HG03280 (cell line): Measurements from ENCODE around the gene AGR2.
"Not testable (repeated sequence)": the region's sequence is repeated elsewhere in the genome, so short reads cannot be mapped to it uniquely, and the experiment has no call there.

Experiments
- ATAC-seq: cut with Tn5 transposase; IDR thresholded peaks from one replicate; pipeline ENCODE4 v1.9.1; 2021; ENCODE audit warnings: mild to moderate bottlenecking, moderate library complexity; ENCODE audit not compliant: unreplicated experiment

Gene AGR2

DNA sequence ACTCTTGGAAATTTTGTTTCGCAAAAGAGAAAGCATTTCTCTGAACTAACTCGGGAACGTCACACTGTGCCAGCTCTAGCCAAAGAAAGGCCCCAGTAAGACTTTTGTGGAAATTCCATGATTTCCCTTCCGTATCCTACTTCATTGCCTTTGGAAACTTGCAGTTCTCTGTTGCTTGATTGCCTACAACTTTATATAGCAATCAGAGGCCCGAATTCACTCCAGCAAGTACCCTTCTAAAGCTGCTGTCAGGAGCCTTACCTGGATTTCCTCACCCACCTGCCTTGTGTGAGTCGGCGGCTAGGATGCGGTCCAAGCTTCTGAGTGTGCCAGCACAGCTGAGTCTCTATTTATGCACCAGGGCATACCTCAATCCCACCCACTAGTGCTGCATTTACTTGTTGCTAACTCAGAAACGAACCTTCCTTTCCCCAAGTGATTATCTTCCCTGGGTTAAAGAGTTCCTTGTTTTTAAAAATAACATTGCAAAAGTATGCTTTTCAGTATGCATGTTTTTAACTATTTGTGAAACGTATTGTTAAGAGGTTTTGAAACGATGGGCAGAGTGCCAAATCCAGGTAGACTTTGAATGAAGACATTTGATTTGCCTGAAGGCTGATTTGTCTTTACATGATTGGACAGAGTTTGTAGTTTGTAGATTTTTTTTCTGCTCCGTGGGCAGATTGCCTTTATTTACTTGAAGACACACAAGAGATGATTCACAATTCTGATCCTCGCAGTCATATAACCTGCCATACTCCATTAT lies at the start of gene AGR2:
AGR2 (minus strand) TSS at position 326 of the 766 bp plus-strand sequence. CDS start 3,203 bp downstream, outside the sequence.
- ATAC-seq = no peak

DNA sequence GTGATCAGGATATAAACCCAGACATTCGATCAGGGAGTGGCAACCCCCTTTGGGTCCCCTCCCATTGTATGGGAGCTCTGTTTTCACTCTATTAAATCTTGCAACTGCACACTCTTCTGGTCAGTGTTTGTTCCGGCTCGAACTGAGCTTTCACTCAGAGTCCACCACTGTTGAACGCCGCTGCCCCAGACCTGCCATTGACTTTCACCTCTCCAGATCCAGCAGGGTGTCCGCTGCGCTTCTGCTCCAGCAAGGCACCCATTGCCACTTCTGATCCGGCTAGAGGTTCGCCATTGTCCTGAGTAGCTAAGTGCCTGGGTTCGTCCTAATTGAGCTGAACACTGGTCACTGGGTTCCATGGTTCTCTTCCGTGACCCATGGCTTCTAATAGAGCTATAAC lies 48.4 kb upstream of the AGR2 start:
- not testable (repeated sequence) for ATAC-seq

DNA sequence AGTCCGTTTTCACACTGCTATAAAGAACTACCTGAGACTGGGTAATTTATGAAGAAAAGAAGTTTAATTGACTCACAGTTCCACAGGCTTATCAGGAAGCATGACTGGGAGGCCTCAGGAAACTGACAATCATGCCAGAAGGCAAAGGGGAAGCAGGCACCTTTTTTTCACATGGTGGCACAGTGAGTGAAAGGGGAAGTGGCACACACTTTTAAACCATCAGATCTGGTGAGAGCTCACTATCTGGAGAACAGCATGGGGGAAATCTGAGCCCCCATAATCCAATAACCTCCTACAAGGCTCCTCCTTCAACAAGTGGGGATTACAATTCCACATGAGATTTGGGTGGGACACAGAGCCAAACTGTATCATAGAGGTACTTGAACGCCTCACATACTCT lies 47.0 kb upstream of the AGR2 start:
- no peak for ATAC-seq

DNA sequence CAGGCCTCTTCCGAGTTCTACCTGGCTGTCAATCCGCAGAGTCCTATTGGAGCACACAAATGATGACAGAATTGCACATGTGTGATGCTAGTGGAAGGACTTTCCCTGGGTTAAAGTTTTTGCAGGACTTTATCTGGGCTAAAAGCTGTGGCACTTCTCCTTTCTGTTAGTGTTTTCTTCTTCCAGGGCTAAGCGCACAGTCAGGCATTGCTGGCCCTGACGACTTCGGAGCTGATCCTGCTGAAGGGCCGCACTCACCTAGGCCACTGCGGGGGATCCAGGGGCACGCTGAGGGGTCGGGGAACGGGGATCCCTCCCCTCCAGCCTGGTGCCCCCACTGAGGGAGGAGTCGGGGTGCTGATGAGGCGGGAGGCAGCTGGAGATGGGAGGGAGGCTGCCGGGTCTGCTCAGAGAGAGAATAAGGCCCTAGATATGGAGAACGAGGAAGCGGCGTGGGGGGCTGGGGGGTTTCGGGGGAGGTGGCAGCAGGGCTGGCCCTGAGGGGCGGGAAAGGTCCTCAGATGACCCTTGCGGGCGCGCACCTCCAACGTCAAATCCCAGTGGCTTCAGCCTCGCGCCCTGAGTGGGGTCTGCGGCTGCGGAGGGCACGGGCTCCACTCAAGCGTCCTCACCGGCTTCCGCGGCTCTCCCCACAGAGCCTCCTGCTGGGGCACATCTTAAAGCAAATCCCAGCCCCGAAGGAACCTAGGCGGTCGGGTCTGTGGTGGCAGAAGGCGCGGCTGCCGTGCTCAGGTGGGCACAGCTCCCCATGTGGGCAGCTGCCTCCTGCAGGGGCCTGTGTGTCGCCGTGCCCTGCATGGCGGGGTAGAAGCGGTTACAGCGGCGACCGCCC lies 46.0 kb upstream of the AGR2 start:
- no peak for ATAC-seq

DNA sequence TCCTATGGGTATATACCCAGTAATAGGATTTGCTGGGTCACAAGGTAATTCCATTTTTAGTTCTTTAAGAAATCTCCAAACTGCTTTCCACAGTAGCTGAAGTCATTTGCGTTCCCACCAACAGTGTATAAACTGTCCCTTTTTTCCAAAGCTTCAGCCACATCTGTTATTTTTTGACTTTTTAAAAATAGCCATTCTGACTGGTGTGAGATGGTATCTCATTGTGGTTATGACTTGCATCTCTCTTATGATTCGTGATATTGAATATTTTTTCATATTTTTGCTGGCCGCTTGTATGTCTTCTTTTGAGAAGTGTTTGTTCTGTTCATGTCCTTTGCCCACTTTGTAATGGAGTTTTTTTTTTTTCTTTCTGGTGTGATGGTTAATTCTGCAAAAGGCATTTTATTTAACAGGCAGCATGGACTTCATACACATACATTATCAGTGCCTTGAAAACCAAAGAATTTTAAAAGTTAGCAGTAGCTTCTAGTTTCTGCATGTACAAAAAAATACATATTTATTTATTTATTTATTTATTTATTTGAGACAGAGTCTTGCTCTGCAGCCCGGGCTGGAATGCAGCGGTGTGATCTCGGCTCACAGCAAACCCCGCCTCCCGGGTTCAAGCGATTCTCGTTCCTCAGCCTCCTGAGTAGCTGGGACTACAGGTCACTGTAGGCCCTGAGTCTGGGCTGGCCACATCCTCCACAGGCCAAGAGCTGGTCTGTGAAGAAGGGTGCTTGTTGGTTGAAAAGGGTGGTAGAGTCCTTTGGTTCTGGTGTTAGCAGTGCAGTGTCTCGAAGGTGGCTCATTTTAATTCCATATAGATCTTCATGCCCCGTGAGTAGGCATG lies 44.7 kb upstream of the AGR2 start:
- ATAC-seq = no peak

DNA sequence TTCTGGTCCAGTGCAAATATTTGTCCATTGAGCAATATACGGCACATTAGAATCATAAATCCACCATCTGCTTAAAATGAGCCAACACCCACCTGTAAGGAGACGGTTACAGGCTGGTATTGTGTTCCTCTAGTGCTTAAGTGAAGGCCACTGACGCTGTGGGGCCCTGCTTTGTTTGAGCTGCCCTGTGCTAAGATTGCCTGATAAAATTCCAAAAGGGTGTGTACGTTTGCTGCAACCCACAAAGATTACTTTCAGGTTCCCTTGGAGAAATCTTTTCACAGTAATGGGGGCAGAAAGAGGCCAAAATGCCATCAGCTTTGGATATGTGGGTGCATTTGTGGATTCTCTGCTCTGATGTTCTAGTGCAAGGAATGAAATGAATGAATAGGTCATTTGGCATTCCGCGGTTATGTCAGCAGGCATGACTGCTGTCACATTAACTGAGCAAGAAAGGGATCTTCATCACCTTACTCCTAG lies 42.6 kb upstream of the AGR2 start:
- no peak for ATAC-seq

DNA sequence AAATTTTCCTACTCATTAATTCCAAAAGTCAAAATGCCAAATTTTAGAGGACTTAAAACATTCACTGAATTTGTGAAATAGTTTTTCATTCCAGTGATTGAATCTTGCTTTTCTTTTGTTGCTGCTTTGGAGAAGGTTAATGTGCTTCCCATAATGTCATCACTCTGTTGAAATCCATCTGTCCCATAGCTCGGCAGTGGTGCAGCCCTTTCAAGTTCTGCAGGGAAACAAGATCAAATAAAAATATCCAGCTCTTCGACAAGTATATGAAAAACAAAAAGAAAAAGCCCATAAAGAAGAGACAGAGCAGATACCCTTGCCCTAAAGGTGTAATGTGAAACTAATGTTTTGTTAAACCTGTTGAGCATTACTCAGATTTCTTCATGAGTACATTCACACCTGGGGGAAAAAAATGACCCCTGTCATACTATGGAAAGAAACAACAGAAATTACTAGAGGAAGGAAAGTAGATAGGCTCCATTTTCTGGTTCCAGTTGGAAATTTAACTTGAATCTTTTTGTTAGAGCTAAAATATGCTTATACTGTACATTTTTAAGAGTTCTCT lies 41.9 kb upstream of the AGR2 start:
- no peak for ATAC-seq

DNA sequence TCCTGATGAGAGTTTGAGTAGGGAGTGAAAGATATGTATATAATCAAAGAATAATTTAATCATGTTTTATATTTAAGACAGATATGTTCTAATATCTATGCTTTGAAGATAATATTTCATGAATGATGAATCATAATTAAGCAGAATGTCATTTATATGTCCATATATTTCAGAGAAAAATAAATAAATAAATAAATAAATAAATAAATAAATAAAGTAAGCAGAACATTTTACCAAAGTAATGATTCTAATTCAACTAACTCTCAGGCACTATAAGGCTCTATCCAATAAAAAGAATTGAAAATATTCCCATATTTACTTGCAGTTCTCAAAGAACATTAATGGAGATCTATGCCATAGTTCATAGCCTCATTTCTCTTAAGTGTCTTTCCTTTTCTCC lies 40.9 kb upstream of the AGR2 start:
- ATAC-seq = no peak

DNA sequence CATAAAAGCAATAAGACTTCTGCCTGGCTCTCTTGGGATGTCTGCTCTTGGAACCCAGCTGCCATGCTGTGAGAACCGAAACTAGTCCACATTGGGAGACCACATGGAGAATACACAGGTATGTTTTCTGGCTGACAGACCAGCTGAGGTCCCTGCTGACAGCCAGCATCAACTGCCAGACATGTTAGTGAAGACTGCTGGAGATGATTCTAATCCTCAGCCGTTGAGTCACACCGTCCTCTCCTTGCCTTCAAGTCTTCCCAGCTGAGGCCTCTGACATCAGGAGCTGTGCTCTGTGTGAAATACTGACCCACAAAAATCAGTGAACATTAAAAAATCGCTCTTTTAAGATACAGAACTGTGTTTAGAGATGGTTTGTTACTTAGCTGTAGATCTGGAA lies 36.9 kb upstream of the AGR2 start:
- ATAC-seq = no peak

DNA sequence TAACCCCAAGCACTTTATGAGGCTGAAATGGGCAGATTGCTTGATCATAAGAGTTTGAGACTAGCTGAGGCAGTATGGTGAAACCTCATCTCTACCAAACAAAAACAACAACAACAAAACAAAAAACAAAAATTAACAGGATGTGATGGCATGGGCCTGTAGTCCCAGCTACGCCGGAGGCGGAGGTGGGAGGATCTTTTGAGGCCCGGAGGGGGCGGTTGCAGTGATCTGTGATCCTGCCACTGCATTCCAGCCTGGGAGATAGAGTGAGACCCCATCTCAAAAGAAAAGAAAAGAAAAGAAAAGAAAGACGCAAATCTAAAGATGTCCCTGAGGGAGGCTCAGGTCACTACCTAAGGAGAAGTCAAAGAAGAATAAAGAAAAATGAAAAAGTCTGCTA lies 35.3 kb upstream of the AGR2 start:
- ATAC-seq = no peak

DNA sequence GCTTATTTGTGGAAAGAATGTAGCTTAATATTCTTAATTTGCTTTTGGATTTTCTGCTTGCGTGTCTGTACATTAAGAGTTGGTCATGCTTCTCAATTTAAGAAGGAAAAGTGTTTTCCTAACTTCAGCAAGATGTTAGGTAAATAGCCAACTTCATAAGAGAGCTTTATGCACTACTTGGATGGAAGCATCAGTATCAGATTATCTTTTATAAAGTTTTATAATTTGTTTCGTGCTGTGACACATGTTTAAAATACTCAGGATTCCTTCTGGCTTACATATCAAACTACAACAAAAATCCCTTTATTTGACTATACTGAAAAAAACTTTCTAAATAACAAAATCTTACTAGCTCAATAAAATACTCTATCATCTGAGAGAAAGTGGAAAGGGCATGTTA lies 34.8 kb upstream of the AGR2 start:
- no peak for ATAC-seq

DNA sequence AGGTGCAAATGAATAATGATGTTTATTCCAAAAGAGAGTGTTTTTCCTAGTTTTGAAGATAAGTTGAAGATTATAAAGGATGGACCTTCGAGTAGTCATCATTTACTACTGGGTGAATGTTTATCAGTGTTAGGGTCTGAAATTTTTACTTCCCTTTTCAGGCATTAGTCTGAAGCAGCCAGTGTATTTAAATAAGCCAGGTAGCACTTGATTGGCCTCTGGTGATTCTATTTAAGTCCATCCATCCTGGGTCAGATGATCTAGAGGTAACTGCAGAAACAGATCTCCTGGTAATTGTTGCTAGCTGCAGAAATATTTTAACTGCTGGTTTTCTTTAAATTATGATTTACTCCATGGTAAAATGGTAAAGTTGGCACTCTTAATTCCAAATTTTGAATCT lies 34.1 kb upstream of the AGR2 start:
- no peak for ATAC-seq

DNA sequence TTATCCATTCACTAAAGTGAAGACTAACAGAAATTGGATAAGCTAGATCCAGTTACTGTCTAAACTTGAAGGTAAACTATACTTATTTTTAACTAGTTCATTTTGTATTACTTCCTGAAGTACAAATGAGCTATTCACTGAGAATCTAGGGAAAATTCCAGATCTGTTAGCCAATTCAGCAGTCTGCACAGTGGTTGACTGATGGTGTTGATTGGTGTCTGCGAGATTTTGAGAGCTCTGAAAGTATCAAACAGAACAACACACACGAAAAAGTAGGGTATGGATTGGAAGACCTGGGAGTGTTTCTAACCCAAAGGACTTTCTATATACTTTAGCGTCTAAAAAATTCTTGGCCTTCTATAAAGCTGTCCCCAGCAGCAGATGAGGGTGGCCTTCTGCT lies 33.6 kb upstream of the AGR2 start:
- ATAC-seq = no peak

DNA sequence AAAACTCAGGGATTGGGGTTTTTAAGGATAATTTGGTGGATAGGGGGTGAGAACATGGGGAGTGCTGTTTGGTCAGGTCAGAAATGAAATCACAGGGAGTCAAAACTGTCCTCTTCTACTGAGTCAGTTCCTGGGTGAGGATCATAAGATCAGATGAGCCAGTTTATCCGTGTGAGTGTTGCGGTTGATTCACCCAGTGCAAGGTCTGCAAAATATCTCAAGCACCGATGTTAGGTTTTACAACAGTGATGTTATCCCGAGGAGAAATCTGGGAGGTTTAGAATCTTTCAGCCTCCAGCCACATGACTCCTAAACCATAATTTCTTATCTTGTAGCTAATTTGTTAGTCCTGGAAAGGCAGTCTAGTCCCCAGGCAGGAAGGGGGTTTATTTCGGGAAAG lies 31.7 kb upstream of the AGR2 start:
- no peak for ATAC-seq

DNA sequence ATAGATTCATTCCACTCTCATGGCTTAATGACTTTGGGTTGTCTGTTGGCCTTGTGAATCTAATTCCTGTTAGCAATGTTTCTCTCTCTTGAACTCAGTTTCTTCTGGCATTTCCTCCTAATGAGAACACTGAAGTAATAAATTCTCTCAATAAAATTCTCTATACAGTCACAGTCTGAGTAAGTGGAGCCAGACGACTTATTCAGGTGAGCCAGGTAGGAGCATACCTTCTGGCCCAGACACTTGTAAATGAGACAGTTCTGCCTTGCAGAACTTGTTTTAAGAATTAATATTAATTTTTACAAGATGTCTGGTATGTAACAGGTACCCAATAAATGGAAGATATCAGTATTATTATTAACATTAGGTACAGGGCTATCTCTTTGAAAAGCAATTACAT lies 28.6 kb upstream of the AGR2 start:
- ATAC-seq = no peak

DNA sequence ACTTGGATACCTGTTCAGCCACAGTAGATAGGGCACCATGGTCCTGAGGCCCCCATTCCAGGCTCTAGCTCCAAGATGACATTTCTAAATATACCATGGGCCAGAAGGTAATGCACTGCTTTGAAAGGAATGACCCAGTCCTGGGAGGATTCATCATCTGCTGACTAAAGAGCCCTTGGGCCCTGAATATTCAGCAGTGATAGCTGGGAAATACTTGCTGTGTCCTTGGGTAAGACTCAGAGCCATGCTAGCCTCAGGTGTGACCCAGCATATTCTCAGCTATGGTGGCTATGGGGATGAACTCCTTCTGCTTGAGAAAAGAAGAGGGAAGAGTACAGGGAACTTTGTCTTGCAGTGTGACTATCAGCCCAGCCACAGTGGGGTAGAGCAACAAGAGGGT lies 21.3 kb upstream of the AGR2 start:
- no peak for ATAC-seq

DNA sequence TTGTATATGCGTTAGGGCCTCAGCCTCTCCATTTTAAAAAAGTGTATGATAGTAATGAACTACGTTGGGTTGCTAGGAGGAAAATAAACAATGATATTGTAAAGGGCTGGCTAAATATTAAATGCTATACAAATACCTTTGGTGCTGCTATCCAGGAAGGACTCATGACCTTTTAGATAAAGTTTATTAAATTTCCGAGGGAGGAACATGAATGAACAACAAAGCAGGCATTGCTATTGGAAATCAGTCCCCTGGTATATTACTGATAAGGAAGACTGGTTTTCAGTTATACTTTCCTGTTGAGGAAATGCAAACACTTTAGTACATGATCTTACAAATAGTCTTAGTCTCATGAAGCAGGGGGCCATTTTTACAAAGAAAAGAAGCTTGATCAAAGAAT lies 17.2 kb upstream of the AGR2 start:
- no peak for ATAC-seq

DNA sequence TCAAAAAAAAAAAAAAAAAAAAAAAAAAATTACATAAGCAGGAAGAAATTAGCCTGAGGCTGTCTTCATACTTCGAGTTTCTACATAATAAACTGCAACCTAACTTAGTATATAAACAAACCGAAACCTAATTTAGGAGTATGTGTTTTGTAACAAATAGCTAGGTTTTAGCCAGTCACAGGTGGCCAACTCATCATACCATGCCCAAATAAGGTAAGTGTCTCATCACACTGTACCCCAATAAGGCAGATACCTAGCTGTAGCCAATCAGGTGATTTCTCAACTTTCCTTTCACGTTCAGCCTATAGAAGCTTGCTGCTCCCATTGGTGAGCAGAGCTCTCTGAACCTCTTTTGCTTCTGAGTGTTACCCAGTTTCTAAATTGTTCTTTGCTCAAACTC lies 13.9 kb upstream of the AGR2 start:
- no peak for ATAC-seq

DNA sequence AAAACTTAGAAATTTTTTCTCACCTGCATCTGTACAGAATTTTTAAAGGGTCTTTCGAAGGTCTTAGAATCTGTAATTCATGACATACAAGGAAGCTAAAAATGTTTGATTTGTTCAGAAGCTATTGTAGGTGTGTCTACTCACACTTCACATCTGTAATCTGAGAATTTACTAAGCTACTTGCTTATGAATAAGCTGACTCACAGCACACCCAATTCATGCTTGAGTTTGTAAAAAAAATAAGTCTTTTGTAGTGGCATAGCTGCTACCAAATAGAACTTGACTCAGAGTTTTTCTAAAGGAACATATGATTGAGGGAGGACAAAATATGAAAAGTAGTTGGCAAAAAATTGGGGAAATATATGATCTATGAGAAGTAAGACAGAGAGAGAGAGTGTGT lies 12.7 kb upstream of the AGR2 start:
- ATAC-seq = no peak

DNA sequence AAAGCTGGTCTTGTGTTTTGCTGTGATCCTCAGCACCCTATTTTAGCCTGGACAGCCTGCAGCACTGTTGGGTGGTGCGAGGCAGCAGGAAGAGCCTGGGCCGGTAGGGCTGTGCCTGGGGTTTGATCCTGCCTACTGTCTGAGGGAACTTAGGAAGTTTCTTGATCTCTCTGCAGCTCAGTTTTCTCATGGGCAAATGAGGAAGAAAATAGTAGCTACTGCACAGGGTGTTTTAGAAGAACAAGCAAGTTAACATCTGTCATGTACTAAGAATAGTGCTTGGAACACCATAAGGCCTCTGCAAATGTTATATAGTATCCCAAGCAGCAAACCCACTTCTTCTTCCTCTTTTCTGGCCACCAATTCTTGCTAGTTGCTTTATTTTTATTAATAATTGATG lies 12.0 kb upstream of the AGR2 start:
- ATAC-seq = no peak

DNA sequence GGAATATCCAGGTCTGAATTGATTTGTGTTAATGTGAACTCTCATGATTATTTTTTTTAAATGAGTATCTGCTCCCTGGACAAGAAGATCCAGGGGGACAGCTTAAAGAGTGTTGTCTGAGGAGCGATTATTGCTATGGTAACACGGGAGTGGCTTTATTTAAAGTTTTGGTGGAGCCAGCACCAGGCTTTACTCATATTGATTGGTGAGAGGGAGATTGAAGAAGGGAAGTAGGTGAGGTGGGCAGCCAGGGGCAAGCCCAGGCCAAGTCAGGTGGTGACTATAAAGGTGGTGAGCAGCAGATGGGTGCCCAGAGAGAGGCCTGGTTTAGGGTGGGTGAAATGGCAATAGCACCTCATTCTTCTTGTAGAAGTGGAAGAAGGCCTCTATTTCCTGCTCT lies 10.2 kb upstream of the AGR2 start:
- ATAC-seq = no peak
